Keratinocyte (primary cell): Measurements from ENCODE around the gene CACNA1F. TPM values are rescaled to one million over a fixed set of nuclear protein-coding genes. Genes with fewer than 3 reads are reported as not detected.

Experiments used
- DNase-seq: peaks from one replicate; pipeline ENCODE4 v3.0.0-alpha.2; 2011; ENCODE audit warnings: low read depth, missing footprints, low spot score
- FAIRE-seq: peaks from 2 replicates; lab custom pipeline; 2011; peaks lifted over from hg19 to GRCh38; lab: Jason Lieb, UNC
- H2AFZ ChIP-seq: 2 replicates; pipeline ENCODE4 v1.6.0; 2012; ENCODE audit warnings: low read length, control low read depth, inconsistent platforms; ENCODE audit not compliant: control insufficient read depth
- H3K27ac ChIP-seq: 2 replicates; pipeline ENCODE4 v1.5.1; 2011; ENCODE audit warnings: low read length; ENCODE audit not compliant: control insufficient read depth, insufficient read depth
- H3K27me3 ChIP-seq: 3 replicates; pipeline ENCODE4 v1.6.0; 2011; ENCODE audit warnings: low read length; ENCODE audit not compliant: control insufficient read depth, insufficient read depth; ENCODE audit errors: extremely low read depth
- H3K36me3 ChIP-seq, 2 experiments: 2 replicates in 1 of 2; 3 replicates in 1 of 2; pipeline ENCODE4 v1.5.1; 2011; ENCODE audit warnings: low read length in 2 of 2, mild to moderate bottlenecking in 1 of 2; ENCODE audit not compliant: control insufficient read depth in 2 of 2, insufficient read depth in 2 of 2; ENCODE audit errors: extremely low read depth in 1 of 2
- H3K4me1 ChIP-seq: 3 replicates; pipeline ENCODE4 v1.5.1; 2011; ENCODE audit warnings: low read length; ENCODE audit not compliant: control insufficient read depth, insufficient read depth; ENCODE audit errors: extremely low read depth
- H3K4me2 ChIP-seq: 3 replicates; pipeline ENCODE4 v1.6.0; 2011; ENCODE audit warnings: low read depth, low read length; ENCODE audit not compliant: control insufficient read depth, insufficient read depth; ENCODE audit errors: extremely low read depth
- H3K4me3 ChIP-seq, 3 experiments: fragments of 200-600 bp in 1 of 3; sonication (generic) in 1 of 3; 2 replicates in 2 of 3; 3 replicates in 1 of 3; pipeline ENCODE4 v1.5.1; 2011 to 2016; ENCODE audit warnings: low read length in 3 of 3, mild to moderate bottlenecking in 3 of 3, control low read depth in 2 of 3, inconsistent platforms in 1 of 3, low read depth in 1 of 3, mixed read lengths in 1 of 3, mixed run types in 1 of 3, moderate library complexity in 1 of 3; ENCODE audit not compliant: control insufficient read depth in 2 of 3, insufficient read depth in 2 of 3; ENCODE audit errors: extremely low read depth in 1 of 3
- H3K79me2 ChIP-seq: 2 replicates; pipeline ENCODE4 v1.6.0; 2012; ENCODE audit warnings: low read length; ENCODE audit not compliant: control insufficient read depth, insufficient read depth
- H3K9ac ChIP-seq: 3 replicates; pipeline ENCODE4 v1.6.0; 2011; ENCODE audit warnings: low read length; ENCODE audit not compliant: control insufficient read depth, insufficient read depth; ENCODE audit errors: extremely low read depth
- H3K9me1 ChIP-seq: 3 replicates; pipeline ENCODE4 v1.6.0; 2011; ENCODE audit warnings: low read length; ENCODE audit not compliant: control insufficient read depth, insufficient read depth; ENCODE audit errors: extremely low read depth
- H3K9me3 ChIP-seq: 2 replicates; pipeline ENCODE4 v1.5.1; 2012; ENCODE audit warnings: low read depth, low read length; ENCODE audit not compliant: control insufficient read depth
- H4K20me1 ChIP-seq: 3 replicates; pipeline ENCODE4 v1.6.0; 2011; ENCODE audit warnings: low read length; ENCODE audit not compliant: control insufficient read depth, insufficient read depth; ENCODE audit errors: extremely low read depth
- CTCF ChIP-seq, 3 experiments: IDR thresholded peaks in 1 of 3; conservative IDR thresholded peaks in 1 of 3; optimal IDR thresholded peaks in 1 of 3; 2 replicates in 2 of 3; 3 replicates in 1 of 3; pipeline versions ENCODE3 to v1.5.1; 2011; ENCODE audit warnings: low read length in 3 of 3, mild to moderate bottlenecking in 3 of 3, moderate library complexity in 2 of 3, control low read depth in 1 of 3, inconsistent platforms in 1 of 3; ENCODE audit not compliant: insufficient read depth in 2 of 3; ENCODE audit errors: extremely low read depth in 1 of 3
- EZH2 ChIP-seq: IDR thresholded peaks from one replicate; pipeline ENCODE4 v1.6.1; 2012; ENCODE audit warnings: inconsistent platforms, mild to moderate bottlenecking, low read length, moderate library complexity
- dilution Hi-C: fragments of 300-500 bp; cut with MboI; formaldehyde crosslinking; loops from one replicate; pipeline ENCODE4 v1.7.0; 2020; ENCODE audit warnings: low sequenced_read_pairs; ENCODE audit not compliant: extremely low pct_ligation_motif_present
- polyA plus RNA-seq, 5 experiments: library from polyadenylated mRNA; depleted of rRNA in 3 of 5; stranded (reverse) in 3 of 5; stranded (forward) in 1 of 5; unstranded in 1 of 5; fragments of >200 nt; gene quantifications; 1 replicate in 1 of 5; 2 replicates in 3 of 5; 3 replicates in 1 of 5; pipeline versions ENCODE4 v1.2.1 to v1.2.3, GENCODE V29; 2011 to 2012; ENCODE audit warnings: missing spikeins in 2 of 5, low read depth in 1 of 5, low replicate concordance in 1 of 5

The CACNA1F gene
- polyA plus RNA-seq, 1 donor (not counting 4 experiments of a cell fraction or from before 2014, with no cell fraction given): not detected

- Histone ChIP-seq H3K9ac (no peak overlapping the region), H2AFZ (no peak overlapping the region), H3K9me3 (no peaks in the 10 kb centered on the region), H3K27me3 (no peaks in the 10 kb centered on the region), H3K9me1 (no peaks in the 10 kb centered on the region), H3K36me3 (peaks cover 4 to 5% of the 10 kb centered on the region in 2 experiments), H3K4me3 (no peak overlapping the region), H3K27ac (no peak overlapping the region), H3K4me1 (peaks cover 4% of the 10 kb centered on the region), H3K4me2 (no peak overlapping the region), H4K20me1 (no peaks in the 10 kb centered on the region), H3K79me2 (no peaks in the 10 kb centered on the region)
- TF ChIP-seq CTCF (optimal IDR thresholded peaks at IDR 0.05 in 1 of 3, IDR thresholded peaks at IDR 0.05 in 1 of 3, conservative IDR thresholded peaks at IDR 0.05 in 1 of 3; ENCODE audit: extremely low read depth in 1 of 3, insufficient read depth in 2 of 3, low read length in 3 of 3) (no peak), EZH2 (no peak)
- DNase-seq (no peak), FAIRE-seq (no peak)
- dilution Hi-C loops: no loop called here
Observed at GRCh38 chrX:49243166-49243565, 10.0 kb upstream of the CACNA1F start.

GRCh38 chrX:49242545-49243066, 9.5 kb upstream of the CACNA1F start:
- no peaks in the 10 kb centered on the region for H3K27me3 ChIP-seq
- no peaks in the 10 kb centered on the region for H3K79me2 ChIP-seq
- H3K4me1 ChIP-seq: peaks cover 4% of the 10 kb centered on the region
- H3K36me3 ChIP-seq: peaks cover 4 to 5% of the 10 kb centered on the region in 2 experiments
- no peak for TF ChIP-seq CTCF (optimal IDR thresholded peaks at IDR 0.05 in 1 of 3, IDR thresholded peaks at IDR 0.05 in 1 of 3, conservative IDR thresholded peaks at IDR 0.05 in 1 of 3; ENCODE audit: extremely low read depth in 1 of 3, insufficient read depth in 2 of 3, low read length in 3 of 3)
- no peak for TF ChIP-seq EZH2
- H2AFZ ChIP-seq: no peak overlapping the region
- H3K27ac ChIP-seq: no peak overlapping the region
- dilution Hi-C loops: no loop called here
- H3K4me3 ChIP-seq: no peak overlapping the region
- FAIRE-seq: no peak
- H3K9me3 ChIP-seq: no peaks in the 10 kb centered on the region
- no peaks in the 10 kb centered on the region for H3K9me1 ChIP-seq
- H4K20me1 ChIP-seq: no peaks in the 10 kb centered on the region
- H3K9ac ChIP-seq: no peak overlapping the region
- no peak for DNase-seq
- no peak overlapping the region for H3K4me2 ChIP-seq
